Activated effector memory CD4-positive, alpha-beta T cell treated with Interleukin-2 at 50 U/mL for 16 hours (primary cell): ENCODE measurements around the gene ANKRD13D.
"Not testable (repeated sequence)": the region's sequence is repeated elsewhere in the genome, so short reads cannot be mapped to it uniquely, and the experiment has no call there.

ENCODE experiments used
- DNase-seq: peaks from one replicate; pipeline ENCODE4 v3.0.0-alpha.2; 2020

Gene ANKRD13D

DNA sequence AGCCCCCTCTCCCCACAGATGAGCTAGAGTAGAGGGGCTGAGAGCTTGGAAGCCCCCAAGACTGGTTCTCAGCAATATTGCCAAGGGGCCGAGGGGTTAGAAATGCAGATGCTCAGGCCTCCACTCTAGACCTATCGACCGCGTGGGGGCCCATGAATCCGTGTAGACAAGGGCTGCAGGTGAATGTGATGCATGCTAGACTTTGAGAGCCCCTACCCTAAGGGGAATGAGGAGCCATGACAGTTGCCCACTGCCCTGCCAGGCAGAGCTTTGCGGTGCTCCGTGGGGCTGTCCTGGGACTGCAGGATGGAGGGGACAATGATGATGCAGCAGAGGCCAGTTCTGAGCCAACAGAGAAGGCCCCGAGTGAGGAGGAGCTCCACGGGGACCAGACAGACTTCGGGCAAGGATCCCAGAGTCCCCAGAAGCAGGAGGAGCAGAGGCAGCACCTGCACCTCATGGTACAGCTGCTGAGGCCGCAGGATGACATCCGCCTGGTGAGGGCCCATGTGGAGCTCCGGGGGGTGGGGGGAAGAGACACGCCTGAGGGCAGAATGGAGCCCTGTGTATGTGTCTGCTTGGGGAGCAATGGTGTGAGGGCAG is 15.5 kb downstream of the ANKRD13D start:
- DNase-seq = no peak

DNA sequence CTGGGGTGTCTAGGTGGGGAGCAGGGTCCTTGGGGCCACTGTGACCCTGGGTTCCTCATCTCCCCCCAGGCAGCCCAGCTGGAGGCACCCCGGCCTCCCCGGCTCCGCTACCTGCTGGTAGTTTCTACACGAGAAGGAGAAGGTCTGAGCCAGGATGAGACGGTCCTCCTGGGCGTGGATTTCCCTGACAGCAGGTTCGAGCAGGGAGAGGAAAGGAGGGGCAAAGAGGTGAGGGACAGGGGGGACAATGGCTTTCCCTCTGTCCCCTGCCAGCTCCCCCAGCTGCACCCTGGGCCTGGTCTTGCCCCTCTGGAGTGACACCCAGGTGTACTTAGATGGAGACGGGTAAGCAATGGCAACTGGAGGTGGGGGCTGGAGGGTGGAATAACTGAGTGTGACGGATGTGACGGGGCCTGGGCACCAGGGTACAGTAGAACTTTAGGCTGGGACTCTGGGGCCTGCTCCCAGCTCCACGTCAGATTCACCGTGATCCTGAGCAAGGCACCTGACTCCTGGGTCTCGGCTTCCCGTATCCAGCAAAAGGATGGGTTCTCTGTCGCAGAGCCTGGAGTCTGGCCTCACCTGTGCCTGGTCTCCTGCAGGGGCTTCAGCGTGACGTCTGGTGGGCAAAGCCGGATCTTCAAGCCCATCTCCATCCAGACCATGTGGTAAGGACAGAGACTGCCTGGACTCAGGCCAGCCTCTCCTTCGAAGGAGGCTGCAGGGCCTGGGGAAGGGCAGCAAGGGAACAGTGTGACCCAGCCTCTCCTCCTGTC is 17.9 kb downstream of the ANKRD13D start:
- DNase-seq = no peak

DNA sequence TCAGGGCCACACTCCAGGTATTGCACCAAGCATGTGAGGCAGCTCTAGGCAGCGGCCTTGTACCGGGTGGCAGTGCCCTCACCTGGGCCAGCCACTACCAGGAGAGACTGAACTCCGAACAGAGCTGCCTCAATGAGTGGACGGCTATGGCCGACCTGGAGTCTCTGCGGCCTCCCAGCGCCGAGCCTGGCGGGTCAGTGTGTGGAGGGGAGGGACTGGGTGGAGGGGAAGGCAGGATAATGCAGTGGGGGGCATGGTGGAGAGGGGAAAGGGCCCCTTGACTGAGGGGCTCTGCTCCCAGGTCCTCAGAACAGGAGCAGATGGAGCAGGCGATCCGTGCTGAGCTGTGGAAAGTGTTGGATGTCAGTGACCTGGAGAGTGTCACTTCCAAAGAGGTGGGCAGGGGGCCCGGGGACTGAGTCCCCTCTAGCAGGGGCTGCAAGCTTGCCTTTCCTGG is 18.5 kb downstream of the ANKRD13D start:
- no peak for DNase-seq

DNA sequence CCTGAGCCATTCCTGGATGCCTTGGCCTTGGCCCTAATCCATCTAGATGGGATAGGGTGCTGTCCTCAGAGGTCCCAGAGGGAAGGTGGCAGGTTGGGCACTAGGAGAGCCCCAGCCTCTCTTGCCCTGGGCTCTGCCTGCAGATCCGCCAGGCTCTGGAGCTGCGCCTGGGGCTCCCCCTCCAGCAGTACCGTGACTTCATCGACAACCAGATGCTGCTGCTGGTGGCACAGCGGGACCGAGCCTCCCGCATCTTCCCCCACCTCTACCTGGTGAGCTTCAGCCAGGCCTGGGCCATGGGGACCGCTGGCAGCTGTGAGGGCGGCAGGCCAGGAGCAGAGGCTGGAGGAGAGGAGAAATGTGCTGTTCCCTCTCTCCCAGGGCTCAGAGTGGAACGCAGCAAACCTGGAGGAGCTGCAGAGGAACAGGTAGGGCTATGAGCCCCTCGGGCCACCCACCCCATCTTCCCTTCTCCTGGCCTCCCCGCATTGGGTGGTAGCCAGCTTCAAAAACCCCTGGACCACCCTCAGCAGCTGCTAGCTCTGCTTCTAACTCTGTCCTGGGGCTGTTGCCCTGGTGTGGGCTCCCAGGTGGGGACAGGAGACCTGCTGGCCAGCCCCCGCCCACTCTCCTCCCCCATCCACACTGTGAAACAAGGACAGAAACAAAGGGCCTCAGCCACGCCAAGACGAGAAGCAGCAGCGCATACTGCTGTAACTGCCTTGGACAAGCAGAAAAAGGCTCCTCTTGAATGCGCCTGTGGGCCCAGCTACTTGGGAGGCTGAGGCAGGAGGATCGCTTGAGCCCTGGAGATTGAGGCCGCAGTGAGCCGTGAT is 19.1 kb downstream of the ANKRD13D start:
- DNase-seq = no peak

DNA sequence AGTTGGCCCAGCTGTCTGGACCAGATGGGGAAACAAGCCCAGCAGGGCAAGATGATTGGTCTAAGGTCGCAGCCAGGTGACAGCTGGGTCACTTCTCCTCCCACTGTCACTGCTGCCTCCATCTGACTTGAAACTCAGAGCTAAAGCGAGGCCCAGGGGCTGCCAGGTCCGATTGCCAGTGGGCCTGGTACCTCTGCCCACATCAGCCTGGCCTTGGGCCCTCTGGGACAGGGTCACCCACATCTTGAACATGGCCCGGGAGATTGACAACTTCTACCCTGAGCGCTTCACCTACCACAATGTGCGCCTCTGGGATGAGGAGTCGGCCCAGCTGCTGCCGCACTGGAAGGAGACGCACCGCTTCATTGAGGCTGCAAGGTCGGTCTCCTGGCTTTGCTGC is 20.1 kb downstream of the ANKRD13D start:
- DNase-seq = no peak

DNA sequence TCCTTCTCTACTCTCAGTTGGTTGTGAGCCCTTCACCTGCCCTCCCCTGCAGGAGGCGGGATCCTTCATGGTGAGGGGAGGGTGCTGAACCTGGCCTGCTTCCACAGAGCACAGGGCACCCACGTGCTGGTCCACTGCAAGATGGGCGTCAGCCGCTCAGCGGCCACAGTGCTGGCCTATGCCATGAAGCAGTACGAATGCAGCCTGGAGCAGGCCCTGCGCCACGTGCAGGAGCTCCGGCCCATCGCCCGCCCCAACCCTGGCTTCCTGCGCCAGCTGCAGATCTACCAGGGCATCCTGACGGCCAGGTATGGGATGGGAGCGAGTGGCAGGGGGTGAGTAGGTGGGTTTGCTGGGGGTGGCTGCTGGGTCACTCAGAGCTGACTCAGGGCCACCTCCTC is 20.6 kb downstream of the ANKRD13D start:
- DNase-seq = no peak

DNA sequence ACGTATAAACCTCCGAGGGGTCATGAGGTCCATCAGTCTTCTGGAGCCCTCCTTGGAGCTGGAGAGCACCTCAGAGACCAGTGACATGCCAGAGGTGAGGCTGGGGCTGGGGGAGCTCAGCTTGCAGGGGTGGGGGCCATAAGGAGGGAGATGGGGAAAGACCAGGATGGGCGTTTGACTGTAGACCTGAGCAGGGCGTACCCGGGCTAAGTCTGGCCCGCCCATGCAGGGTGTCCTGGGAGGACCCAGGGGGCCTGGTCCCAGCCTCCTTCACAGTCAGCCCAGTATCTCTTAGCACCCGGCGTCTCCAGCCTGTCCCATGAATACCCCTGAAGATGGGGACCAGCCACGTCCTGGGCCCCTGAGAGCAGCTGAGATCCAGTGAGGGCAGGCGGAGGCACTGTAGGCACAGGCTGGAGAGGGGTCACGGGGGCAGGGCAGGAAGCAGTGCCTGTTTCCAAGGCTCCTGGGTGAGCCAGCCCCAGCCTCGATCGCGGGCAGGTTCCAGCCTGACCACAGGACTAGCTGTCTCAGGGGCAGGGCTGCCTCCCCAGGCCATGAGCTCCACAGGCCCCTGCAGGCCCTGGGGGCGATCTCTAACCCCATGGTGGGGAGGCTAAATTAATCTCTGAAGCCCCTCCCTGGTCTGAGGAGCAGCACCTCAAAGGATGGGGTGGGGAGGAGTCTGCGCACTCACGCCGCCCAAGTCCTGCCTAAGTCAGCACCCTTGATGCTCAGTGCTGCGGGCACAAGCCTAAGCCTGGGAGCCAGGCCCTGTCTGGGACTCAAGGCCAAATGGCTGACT is 21.3 kb downstream of the ANKRD13D start:
- DNase-seq = no peak

DNA sequence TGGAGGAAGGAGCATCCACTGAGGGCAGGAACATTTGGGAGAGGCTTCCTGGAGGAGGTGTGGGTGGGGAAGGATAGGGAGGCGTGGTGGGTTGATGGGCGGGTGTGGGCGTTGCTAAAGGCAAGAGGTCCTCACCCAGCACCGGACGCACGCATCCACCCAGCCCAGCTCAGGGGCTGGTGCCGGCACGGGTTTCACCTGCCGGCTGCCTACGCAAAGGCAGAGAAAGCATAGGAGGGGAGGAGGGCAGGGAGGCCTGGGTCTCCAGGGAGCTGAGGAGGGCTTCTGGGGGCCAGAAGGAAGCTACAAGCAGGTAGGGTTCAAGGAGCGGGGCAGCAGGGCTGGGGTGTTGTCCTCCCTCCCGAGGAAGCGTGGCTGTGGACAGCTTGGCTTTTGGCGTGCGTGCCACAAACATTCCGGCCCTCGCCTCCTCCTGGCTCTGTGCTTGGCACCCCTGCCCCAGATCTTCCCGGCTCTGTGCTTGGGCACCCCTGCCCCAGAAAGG is 22.0 kb downstream of the ANKRD13D start:
- DNase-seq = no peak

DNA sequence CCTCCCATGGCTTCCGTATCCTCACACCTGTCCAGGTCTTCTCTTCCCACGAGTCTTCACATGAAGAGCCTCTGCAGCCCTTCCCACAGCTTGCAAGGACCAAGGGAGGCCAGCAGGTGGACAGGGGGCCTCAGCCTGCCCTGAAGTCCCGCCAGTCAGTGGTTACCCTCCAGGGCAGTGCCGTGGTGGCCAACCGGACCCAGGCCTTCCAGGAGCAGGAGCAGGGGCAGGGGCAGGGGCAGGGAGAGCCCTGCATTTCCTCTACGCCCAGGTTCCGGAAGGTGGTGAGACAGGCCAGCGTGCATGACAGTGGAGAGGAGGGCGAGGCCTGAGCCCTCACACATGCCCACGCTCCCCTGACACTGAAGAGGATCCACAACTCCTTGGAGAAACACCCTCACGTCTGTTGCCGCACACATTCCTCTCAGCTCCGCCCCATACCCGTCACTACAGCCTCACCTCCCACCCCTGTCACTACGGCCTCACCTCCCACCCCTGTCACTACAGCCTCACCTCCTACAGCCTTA is 22.5 kb downstream of the ANKRD13D start:
- no peak for DNase-seq

DNA sequence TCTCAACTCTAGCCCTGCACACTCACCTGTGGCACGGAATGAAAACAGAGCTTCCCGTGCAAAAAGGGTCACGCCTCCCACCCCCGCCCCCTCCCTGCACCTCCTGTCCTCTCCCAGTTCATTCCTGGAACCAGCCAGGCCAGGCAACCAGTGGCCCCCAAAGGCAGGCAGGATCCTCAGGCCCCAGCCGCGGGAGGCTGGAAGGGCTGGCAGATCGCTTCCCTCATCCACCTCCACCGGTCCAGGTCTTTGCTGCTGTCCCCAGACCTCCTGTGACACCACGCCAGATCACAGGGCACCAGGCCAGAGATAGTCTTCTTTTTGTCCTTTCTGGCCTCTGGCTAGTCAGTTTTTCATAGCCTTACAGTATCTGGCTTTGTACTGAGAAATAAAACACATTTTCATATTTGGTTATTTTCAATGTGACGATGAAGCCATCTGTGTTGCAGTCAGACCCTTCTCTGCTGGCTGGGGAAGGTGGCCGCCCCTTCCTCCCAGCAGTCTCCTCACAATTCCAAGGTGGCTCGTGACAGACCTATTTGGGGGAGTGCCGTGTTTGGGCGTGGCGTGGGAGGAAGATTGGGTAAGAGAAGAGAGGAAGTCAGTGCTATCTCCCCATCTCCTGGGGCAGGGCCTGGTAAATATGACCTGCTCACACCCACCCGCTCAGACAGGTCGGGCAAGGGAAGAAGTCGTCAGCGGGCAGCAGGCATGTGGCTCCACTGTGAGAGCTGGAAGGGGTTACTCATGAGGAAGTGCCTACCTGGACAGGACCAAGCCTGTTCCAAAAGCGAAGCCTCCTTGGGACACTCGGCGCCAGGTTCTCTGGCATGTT is 23.3 kb downstream of the ANKRD13D start:
- DNase-seq = peak; percentile 37

DNA sequence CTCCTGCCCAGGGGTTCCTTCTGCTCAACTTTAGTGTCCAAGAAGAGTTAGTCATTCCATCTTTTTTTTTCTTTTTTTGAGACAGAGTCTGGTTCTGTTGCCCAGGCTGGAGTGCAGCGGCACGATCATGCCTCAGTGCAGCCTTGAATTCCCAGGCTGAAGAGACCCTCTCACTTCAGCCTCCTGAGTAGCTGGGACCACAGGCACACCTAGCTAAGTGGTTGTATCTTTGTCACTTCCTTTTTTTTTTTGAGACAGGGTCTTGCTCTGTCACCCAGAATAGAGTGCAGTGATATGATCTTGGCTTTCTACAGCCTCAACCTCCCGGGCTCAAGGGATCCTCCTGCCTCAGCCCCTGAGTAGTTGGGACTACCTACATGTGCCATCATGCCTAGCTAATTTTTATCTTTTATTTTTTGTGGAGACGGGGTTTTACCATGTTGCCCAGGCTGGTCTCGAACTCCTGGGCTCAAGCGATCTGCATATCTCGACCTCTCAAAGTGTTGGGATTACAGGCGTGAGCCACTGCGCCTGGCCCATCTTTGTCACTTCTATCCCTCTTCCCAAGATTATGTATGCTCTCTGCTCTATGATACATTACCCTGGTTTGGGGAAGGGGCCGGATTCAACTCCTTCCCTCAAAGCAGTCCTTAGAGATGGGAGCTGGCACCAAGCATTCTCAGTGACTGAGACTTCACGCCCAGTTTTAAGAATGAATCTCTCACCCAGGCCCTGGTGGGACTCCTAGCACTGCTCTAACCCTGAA is 24.2 kb downstream of the ANKRD13D start:
- no peak for DNase-seq

DNA sequence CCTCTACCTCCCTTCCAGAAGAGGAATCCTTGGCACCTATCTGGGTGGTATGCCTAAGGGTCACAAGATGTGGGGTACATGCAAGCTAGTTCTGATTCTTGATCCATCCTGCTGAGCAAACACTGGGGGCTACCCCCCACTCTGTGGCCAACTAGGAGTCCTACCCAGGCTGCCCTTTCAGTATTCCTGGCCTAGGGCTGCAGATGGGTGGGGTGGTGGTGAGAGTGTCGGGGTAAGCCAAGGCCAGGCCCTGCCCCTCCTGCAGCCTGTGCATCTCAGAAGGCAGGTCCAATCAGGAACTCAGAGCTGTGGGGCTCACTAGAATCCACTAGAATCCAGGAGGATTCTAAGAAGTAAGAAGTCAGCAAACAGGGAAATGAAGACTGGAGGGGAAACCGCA is 25.1 kb downstream of the ANKRD13D start:
- DNase-seq = no peak

DNA sequence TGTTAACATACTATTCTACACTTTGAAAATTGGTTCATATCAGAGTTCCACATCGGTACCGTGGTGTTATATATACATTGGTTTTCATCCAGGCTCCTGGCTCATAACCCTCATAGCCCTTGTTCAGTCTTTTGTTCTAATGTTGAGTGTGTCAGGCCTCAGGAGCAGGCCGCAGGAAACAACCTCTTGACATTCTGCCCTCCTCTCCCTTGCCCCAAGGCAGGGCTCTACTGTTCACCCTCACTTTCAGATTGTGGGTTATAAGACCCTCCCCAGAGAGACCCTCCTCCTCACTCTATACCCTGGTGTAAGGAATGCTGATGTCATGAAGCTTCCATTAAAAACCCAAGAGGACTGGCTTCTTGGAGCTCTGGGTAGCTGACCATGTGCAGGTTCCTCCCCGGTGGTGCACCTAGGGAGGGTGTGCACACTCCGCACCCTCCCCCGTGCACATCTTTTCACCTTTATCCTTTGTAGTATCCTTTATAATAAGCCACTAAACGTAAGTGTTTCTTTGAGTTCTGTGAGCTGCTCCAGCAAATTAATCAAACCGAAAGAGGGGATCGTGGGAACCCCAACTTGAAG is 26.3 kb downstream of the ANKRD13D start:
- DNase-seq = no peak

DNA sequence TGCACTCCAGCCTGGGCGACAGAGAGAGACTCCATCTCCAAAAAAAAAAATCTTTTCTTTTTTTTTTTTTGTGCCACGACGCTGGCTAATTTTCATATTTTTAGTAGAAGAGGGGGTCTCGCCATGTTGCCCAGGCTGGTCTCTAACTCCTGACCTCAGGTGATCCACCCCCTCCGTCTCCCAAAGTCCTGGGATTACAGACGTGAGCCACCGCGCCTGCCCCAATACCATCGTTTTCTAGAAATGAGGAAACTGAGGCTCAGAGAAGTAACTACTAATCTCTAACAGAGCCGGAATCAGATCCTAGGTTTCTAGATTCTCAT is 27.7 kb downstream of the ANKRD13D start:
- no peak for DNase-seq

DNA sequence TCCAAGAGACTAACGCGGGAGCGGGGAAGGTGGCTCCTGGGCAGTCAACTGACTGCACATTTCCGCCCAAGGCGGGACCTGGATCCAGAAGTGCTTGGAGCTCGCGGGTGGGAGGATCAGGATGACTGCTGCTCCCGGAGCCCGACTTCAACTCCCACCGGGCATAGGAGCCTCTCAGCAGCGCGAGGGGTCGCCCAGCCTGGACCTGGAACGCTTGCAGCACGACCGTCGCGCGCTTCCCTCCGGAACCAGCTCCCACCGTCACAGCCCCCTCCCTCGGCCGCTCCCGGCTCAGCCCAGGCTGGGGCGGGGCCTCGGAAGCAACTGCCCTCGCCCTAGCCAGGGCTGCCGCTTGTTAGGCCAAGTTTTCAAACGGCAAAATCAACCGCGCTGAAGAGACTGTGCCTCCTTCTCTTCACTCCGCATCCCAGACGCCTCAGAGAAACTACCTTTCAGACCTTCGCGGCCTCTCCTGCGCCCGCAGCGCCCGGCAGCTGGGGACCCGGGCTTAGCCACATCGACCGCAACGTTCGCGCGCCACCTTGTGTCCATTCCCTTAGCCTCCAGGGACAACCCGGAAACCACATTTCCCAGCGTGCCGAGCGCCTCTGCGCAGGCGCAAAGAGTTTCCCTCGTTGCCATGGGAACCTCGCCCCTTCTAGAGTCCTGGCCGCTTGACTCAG is 28.2 kb downstream of the ANKRD13D start:
- DNase-seq = peak; percentile 97

DNA sequence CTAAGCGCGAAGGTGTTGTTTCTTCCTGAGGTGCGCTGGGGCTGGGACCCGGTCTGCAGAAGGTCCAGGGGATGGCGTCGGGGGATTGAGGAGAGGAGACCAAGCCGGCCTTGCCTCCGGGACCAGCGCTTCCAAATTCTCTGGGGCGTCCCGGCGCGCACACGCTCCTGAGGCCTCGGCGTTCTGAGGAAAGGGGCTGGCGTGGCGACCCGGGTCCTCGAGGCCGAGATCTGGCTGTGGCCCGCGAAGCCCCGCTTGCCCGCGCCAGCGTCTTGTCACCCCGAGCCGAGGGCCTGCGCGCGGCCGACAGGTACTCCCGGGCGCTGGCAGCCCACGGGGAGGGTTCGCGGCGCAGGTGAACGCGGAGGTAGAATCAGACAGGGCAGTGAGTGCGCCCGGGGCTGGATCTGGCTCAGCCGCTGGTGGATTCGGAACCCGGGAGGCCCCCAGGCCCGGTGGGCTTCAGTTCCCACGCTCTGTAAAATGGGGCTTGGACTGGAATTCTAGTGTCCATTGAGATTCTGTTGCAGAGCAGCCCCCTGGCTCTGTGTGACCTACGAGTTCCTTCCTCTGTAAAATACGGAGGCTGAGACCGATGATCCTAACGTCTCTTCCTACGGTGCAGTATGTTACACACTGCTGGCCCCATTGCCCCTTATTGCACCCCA is 28.9 kb downstream of the ANKRD13D start:
- no peak for DNase-seq

DNA sequence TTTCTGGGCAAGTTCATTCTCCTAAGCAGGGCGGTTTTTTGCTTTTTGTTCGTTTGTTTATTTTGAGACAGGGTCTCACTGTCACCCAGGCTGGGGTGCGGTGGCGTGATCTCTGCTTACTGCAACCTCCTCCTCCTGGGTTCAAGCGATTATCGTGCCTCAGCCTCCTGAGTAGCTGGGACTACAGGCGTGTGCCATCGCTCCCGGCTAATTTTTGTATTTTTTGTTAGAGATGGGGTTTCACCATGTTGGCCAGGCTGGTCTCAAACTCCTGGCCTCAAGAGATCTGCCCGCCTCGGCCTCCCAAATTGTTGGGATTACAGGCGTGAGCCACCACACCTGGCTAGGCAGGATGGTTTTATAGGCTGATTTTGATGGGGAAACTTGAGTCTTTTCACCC is 29.8 kb downstream of the ANKRD13D start:
- DNase-seq = not testable (repeated sequence)

DNA sequence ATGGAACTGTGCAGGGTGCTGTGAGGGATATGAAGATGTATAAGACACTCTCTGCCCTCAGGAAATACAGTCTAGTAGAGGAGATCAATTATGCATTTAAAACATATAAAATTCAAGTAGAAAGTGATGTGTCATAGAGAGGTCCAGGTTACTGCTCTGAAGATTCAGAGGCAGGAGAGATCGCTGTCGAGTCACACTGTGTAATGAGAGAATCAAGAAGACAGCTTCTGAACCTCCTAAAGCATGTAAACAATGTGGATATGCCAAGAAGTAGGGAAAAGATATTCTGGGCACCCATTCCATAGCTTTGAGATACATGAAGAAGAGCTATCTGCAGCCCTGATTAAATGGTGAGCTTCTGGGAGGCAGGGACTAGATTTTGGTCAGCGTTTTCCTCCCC is 30.9 kb downstream of the ANKRD13D start:
- no peak for DNase-seq

DNA sequence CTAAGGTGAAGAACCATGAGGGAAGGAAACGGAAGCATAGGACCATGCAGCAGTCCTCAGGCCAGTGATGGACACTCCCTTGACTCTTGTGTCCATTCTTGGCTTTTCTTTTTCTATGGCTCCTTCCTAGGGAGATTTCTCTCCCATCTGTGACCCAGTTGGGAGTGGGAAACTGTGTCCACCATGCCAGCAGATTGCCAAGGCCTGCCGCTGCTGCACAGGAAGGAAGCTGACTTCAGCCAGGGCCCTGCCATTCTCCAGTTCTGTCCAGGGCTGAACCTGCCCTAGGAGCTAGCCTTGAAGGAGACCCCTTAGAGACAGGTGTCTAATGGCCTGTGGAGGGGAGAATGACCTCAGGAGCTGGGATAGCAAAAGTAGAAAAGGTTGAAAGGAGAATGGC is 31.6 kb downstream of the ANKRD13D start:
- DNase-seq = no peak
